Measurements from ENCODE around the gene EEFSEC.

The EEFSEC gene

DNA sequence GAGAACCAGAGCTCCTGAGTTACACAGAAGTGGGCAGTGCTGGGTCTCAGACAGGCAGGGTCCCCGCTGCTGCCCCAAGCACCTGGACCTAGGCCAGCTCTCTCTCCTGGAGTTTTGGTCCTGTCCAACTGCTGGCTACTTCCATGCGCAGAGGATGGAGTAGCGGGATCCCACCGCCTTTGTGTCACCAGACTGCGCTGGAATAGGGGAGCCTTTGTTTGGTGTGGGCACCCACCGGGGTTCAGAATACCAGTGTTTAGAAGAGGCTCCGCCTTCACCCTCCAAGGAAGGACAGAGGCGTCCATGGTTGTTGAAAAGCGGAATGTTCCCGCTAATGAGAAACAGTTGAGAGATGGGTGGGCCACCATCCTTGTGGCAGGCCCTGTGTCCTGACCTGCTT lies 159.0 kb downstream of the EEFSEC start:
- TF ChIP-seq, protein P1, sequence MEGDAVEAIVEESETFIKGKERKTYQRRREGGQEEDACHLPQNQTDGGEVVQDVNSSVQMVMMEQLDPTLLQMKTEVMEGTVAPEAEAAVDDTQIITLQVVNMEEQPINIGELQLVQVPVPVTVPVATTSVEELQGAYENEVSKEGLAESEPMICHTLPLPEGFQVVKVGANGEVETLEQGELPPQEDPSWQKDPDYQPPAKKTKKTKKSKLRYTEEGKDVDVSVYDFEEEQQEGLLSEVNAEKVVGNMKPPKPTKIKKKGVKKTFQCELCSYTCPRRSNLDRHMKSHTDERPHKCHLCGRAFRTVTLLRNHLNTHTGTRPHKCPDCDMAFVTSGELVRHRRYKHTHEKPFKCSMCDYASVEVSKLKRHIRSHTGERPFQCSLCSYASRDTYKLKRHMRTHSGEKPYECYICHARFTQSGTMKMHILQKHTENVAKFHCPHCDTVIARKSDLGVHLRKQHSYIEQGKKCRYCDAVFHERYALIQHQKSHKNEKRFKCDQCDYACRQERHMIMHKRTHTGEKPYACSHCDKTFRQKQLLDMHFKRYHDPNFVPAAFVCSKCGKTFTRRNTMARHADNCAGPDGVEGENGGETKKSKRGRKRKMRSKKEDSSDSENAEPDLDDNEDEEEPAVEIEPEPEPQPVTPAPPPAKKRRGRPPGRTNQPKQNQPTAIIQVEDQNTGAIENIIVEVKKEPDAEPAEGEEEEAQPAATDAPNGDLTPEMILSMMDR (conservative IDR thresholded peaks at IDR 0.05; ENCODE audit: low read depth): no peak
- no peak for DNase-seq (ENCODE audit: low spot score)
- ChIA-PET POLR2A (ENCODE audit: low non-redundant PET) (no interaction called here), CTCF (interaction anchor here (0.5 to 0.8 kb wide), 2 partner anchors 14 to 305 kb away, joined by 3 to 4 read pairs; no protein-coding TSS in a partner anchor)
- no peak overlapping the region for H3K27ac ChIP-seq

DNA sequence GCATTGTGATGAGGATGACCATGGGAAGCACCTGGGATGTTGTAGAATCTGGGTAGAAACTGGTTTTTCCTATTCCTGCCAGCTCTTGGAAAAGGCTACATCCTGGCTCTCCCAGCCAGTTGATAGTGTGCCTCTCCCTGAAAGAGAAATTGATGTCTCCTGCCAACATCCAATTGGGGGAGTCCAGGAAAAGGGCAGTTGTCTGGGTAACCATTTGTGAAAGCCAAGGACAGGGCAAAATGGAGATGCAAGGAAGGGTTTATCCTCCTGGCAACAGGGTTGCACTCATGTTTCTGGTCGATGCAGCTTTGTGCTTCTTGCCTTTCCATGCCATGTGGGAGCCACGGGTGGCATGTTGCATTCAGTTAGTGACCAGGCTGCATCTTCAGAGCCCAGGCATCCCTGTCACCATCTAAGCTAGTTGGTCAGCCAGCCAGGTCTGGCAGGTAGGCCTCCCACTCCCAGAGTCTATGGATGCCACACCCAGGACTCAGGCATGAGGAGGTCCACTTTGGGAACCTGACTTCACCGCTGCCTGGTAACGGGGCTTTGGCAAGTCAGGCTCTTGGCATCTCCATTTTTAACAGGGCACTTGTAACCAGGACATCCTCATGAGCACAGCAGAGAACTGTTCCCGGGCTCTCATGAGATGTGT lies 159.9 kb downstream of the EEFSEC start:
- ChIA-PET POLR2A (ENCODE audit: low non-redundant PET) (no interaction called here), CTCF (interaction anchor here (0.6 to 0.7 kb wide), 2 partner anchors 271 to 1070 kb away, joined by 3 read pairs; no protein-coding TSS in a partner anchor)
- TF ChIP-seq, protein P1 (conservative IDR thresholded peaks at IDR 0.05; ENCODE audit: low read depth): no peak
- no peak overlapping the region for H3K27ac ChIP-seq
- DNase-seq (ENCODE audit: low spot score): no peak

DNA sequence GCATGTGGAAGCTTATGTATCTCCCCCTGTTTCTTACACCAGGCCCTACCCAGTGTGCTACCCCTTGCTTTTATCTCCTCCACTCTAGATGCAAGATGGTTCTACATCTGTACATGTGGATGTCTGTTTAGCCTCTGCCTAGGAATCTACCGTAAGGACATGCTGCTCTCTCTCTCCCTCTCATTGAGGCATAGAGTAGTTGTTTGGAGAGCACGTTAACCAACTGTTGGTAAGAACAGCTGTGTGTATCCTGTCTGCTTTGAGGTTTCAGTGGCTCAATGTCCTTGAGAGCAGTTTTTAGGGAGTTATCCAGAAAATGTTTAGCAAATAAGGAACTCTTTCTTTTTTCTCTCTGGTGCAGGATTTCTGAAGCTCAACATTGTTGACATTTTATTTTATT lies 160.7 kb downstream of the EEFSEC start:
- DNase-seq (ENCODE audit: low spot score): no peak
- CTCF ChIA-PET: interaction anchor here (0.6 to 0.7 kb wide), 2 partner anchors 1069 to 1312 kb away, joined by 3 read pairs; no protein-coding TSS in a partner anchor
- H3K27ac ChIP-seq: no peak overlapping the region
- TF ChIP-seq, protein P1 (conservative IDR thresholded peaks at IDR 0.05; ENCODE audit: low read depth): no peak
- POLR2A ChIA-PET (ENCODE audit: low non-redundant PET): no interaction called here

DNA sequence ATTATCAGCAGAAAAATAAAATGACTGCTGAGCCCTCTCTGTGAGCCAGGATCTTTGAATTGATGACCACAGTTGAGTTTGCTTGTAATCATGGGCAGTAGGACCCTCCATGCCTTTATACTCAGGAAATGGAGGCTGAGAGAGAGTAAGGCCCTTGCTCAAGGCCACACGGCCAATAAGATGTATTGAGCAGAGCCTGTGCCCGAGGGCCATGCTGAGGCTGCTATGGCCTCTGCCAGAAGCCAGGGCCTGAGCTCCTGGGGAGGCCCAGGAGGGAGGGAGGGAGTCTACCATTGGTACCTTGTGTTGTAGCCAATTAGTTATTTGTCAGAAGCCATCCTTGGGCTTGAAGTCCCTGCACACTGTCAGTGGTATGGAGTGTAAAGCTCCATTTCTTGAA lies 162.0 kb downstream of the EEFSEC start:
- ChIA-PET POLR2A (ENCODE audit: low non-redundant PET) (no interaction called here), CTCF (interaction anchor here (0.5 kb wide), 1 partner anchor 1190 kb away, joined by 3 read pairs; no protein-coding TSS in a partner anchor)
- no peak overlapping the region for H3K27ac ChIP-seq
- TF ChIP-seq, protein P1 (conservative IDR thresholded peaks at IDR 0.05; ENCODE audit: low read depth): no peak
- DNase-seq (ENCODE audit: low spot score): no peak

DNA sequence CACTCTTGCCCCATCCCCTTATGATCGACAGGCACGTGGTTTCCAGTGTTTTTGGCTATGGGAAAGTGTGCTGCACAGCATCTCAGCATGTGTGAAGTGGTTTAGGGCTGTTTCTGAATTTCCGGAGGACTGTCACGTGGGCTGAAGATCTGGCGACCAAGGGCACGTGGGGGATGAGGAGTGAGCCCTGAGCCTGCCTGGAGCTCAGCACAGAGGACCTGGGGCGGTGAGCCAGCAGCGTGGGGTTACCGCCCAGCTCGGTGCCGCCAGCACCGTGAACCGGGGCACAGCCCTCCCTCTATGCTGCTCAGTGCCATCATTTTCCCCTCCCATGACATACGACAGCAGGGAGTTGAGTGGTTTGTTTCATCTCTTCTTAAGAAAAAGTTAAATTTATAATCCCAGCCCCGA lies 163.2 kb downstream of the EEFSEC start:
- CTCF ChIA-PET: no interaction called here
- no peak overlapping the region for H3K27ac ChIP-seq
- TF ChIP-seq, protein P1 (conservative IDR thresholded peaks at IDR 0.05; ENCODE audit: low read depth): no peak
- no peak for DNase-seq (ENCODE audit: low spot score)
- POLR2A ChIA-PET (ENCODE audit: low non-redundant PET): no interaction called here

DNA sequence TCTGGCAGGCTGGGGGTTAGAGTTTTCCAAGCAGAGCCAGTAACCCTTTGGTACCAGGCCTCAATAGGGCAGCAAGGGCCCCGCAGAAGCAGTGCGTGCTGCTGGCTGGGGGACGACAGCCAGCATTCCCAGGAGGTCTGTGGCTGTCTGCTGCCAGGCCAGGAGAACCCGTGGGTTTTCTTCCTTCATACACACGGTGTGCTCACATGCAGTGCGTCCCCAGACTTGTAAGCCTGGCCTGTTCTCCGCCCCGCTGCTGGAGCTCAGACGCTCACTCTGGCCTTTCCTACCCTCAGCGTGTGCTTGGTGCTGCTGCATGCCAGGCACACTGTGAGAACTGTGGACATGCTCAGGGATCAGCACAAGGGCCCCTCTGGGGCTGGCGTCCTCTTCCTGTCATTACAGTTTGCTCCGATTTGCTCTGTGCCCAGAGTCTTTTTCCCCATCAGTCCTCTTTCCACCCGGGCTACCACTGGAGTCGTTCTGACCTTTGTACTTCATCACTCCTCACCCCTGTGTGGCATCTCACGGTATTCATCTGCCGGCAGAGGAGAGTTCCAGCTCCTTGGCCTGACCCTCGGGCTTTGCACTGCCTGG lies 163.9 kb downstream of the EEFSEC start:
- no peak for DNase-seq (ENCODE audit: low spot score)
- TF ChIP-seq, protein P1 (conservative IDR thresholded peaks at IDR 0.05; ENCODE audit: low read depth): no peak
- ChIA-PET CTCF (no interaction called here), POLR2A (ENCODE audit: low non-redundant PET) (no interaction called here)
- no peak overlapping the region for H3K27ac ChIP-seq

All from RWPE1 (cell line).